Measurements from ENCODE around the gene TYSND1.
A peak's percentile ranks its signal among the peaks of the same experiment; 100 is the strongest.
"Not testable (repeated sequence)": the region's sequence is repeated elsewhere in the genome, so short reads cannot be mapped to it uniquely, and the experiment has no call there.

Gene TYSND1

DNA sequence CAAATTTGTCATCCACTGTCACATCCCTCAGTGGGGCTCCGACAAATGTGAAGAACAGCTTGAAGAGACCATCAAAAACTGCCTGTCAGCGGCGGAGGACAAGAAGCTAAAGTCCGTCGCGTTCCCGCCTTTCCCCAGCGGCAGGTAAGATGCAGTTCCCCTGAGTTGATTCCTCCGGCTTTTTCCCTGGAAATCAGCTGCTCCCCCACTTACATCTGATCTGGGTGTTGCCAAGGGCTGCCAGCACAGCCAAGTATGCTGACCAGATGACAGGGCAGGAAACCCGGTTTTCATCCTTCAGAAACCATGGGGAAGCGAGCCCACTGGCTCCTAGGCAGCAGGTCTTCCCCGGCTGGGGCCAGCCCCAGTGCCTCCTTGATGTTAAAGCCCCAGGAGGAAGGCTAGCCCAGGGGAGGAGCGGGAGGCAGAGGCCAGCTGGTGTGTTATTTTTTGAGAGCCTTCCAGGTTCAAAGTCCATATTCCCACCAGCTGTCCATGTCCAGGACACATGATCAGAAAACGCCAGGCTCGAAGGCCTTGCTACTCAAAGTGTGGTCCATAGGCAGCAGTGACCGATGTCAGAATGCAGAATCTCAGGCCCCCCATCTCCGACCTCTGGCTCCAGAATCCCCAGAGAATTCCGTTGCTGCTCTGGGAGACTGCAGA is 37.3 kb downstream of the TYSND1 start:
- no peak for DNase-seq (ENCODE audit: low read depth)

DNA sequence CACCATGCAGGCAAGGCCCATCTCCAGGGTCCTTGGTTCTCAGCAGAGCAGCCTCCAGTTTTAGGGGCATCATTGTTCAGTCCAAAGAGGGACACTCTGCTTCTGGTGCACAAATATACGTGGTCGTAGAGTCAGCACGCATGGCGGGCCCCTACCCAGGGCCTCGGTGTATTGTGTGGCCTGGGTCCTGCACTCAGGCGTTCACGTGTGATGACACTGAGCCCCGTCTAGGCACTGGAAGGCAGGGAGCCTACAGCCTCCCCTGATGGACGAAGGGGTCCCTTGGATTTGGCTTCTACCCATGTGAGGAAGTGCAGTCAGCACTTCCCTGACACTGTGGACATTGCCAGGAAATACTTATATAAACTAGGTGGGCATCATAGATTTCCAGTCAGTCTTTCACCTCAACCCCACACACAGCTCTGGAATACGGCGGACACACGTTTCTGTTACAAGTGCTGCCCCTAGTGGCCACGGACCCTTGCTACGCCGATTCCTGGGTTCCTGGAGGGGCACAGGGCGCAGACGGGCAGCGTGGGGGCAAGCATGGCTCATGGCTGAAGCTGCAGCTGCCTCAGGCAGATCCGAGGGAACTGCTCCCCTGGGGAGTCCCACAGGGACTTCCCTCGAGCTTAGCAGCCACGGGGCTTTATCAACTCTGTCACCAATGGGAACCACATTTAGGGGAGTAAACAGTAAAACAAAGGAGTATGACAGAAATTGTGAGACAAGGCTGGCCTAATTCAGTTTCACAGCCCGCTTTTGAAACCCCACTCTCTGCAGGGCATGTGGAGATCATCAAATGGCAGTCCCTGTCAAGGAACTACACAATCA is 39.3 kb downstream of the TYSND1 start:
- DNase-seq (ENCODE audit: low read depth): no peak

DNA sequence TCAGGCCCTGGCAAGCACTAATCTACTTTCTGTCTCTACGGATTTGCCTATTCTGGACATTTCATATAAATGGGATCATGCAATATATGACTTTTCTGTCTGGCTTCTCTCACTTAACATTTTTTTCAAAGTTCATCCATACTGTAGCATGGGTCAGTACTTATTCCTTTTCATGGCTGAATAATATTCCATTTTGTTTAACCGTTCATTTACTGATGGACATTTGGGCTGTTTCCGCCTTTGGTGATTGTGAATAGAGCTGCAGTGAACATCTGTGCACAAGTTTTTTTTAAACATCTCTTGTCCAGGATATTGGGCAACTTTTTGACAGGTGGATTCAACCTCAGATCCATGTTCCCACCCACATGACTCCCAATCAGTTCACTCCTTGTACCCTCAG is 44.8 kb downstream of the TYSND1 start:
- no peak for DNase-seq (ENCODE audit: low read depth)

DNA sequence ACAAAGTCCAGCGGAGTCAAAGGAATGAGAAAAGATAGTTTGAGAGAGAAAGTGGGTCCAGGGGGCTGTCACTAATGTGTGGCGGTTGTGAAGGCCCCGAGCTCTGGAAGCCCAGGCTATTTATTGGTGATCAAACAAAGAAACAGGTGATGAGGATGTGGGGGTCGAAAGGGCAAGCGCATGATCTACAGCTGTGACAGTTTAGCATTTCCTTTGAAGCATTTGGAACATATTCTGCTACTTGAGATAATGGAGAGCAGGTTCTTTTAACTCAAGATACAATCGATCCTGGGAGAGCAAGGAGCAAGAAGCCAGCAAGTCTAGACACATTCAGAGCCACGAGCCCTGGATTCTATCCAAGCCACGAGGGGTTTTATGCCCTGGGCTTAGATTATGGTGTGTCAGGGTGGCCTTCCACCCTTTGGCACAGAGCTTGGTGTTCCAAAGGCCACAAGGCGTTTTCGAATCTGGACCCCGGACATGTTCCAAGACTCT is 45.4 kb downstream of the TYSND1 start:
- DNase-seq (ENCODE audit: low read depth): not testable (repeated sequence)

DNA sequence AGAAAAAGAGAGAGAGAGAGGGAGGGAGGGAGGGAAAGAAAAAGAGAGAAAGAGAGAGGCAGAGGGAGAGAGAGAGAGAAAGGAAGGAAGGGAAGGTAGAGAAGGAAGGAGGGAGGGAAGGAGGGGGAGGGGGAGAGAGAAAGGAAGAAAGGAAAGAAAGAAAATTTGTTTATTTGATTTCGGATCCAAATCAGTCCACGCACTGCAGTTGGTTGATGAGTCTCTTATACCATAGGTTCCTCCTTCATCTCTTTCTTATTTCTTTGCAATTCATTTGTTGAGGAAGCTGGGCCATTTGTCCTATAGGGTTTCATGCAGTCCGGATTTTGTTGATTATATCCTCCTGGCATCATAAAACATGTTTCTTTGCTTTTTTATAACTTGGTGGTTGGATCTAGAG is 48.2 kb downstream of the TYSND1 start:
- DNase-seq (ENCODE audit: low read depth): no peak

DNA sequence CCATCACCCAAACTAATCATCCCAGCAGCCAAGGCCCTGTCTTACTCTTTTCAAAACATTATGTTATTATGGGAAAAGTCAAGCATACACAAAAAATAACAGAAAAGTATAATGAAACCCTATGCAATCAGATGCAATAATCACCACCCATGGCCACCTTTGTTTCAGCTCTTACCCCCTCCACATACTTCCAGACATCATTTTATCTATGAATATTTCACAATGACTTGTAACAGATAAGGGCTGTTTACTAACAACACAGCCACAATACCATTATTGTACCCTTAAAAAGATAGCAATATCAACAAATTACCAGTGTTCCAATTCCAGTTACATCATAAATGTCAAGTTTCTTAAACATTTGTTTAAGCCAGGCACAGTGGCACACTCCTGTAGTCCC is 49.0 kb downstream of the TYSND1 start:
- DNase-seq (ENCODE audit: low read depth): no peak

DNA sequence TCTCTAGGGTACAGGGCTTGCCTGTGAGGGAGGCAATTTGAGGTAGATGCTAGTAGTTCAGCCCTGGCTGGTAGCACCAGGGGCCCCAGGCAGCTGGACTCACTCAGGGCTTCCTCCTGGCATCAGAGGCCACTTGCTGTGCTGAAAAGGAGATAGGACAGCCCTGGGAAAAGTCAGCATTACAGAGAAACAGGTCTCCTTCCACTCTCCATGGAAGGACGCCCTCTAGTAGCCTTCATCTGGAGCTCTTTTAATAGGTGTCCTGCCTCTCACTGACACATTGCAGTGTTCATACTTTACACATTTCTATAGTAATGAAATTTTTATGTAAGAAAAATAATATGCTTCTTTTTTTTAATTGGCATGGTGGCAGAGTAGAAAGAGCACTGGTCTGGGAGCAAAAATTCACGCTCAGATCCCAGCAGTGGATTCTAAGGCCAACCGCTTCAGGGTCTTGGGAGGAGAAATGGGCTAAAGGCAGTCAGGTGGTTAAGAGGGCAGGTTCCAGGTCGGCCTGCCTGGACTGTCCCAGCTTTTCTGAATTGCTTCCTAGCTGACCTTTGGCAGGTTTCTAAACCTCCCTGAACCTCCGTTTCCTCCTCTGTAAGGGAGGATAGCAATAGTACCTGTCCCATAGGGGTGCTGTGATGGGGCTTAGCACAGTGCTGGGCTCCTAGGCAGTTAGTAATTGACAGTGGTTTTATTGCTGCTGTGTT is 49.6 kb downstream of the TYSND1 start:
- DNase-seq (ENCODE audit: low read depth): no peak

DNA sequence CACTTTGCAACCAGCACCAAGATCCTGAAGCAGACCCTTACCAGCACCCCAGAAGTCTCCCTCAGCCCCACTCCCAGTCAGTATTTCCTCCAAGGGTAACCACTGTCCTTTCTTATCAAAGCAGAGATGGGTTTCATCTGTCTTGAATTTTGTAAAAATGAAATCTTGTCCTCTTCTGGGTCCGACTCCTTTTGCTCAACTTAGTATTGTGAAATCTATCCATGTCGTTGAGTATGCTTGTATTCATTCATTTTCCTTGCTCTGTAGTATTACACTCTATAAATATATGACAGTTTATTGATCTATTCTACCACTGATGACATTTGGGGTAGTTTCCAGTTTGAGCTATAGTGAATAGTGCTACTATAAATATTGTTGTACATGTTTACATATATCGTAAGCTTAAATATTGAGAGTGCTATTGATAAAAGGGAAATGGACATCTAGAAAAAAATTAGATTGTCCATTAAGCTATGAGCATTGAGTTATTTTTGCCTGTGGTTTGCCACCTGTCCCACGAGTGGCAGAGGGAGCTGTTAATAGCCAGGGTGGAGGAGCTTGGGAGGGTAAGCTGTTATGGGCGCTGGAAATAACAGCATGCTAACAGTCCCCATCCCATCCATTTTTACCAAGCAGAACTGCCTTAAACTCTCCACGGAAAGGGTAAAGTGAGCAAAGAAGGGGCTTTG is 50.3 kb downstream of the TYSND1 start:
- DNase-seq (ENCODE audit: low read depth): no peak

DNA sequence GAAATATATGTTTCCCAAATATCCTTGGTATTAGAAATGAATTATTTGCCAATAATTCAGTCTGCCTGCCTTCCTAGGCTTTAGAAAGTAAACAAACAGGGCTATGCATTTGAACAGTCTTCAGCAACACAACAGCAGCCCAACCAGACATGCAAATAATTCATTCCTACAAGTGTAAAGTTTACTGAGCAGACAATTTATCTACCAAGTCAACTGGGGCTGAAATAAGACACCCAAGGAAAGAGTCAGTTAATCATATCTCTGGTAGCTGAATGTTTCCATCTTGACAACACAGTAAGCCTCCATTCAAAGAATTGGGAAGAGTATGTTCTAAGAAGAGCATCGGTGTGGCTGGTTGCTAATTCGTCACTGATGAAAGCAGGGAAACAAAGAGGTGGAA is 52.2 kb downstream of the TYSND1 start:
- DNase-seq (ENCODE audit: low read depth): no peak

DNA sequence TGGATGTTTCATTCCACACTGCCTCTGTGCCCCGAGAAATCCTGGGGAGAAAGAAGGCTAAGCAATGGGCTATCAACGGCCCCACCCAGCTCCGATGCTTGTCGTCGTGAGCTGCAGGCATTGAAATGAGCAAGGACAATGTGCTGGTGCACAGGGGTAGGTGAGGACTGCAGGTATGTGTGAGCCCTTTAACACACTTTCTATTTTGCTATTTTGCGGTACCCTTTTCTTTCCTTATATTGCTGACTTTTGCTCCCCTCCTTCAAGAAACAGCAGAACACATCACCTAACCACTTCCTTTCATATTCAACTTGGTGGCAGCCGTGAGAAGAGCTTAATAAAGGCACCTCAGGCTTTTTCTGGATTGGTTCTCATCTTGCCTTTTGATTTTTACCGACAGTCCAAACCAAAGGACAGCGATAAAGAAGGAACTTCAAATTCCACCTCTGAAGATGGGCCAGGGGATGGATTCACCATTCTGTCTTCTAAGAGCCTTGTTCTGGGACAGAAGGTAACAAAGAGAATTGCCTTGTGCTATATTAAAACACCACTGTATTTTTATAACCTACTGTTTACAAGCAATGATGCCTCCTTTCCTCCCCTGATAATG is 53.1 kb downstream of the TYSND1 start:
- peak; percentile 7 for DNase-seq (ENCODE audit: low read depth)

DNA sequence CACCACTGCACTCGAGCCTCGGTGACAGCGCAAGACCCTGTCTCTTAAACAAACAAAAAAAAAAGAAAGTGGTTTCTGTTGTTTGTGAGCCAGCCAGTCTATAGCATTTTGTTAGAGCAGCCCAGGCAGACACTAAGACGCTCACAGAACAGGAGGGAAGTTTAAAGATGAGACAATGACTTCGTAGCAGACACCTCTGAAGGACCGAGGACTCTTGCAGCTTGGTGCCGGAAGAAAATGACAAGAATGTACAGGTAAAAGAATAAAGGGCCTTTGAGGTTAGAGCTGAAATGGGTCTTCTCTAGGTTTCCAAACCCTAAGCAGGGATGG is 54.1 kb downstream of the TYSND1 start:
- no peak for DNase-seq (ENCODE audit: low read depth)

DNA sequence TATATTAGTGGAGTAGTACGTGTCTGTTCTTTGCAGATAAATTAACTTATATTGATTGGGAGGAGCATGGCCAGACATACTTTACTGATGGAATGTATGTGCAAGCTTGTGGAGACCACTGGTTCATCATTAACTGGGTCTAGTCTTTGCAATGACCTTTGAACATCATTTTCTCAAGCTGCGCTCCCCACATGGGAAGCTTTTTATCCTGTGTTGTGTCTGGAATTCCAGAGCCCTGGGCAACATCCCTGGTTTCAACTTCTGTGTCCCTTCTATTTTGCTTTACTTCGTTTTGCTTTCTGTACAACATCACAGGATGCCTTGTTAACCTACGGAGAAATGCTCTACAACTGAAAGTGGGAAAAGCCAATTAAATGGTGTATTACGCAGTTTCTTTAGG is 55.5 kb downstream of the TYSND1 start:
- no peak for DNase-seq (ENCODE audit: low read depth)

DNA sequence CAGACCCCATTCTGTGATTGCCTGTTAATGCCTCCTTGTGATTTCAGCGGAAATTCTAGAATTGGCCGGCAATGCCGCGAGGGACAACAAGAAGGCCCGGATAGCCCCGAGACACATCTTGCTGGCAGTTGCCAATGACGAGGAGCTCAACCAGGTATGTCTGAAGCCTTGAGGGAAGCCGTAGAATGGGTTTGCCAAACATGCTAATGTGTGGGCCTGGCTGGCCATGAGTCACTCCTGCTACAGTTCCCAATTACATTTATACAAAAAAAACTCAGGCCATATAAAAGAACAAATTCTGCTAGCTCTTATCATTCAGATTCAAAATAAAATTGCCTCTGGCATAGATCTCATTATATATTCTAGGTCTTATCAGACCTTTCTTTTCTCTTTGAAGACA is 56.5 kb downstream of the TYSND1 start:
- DNase-seq (ENCODE audit: low read depth): no peak

DNA sequence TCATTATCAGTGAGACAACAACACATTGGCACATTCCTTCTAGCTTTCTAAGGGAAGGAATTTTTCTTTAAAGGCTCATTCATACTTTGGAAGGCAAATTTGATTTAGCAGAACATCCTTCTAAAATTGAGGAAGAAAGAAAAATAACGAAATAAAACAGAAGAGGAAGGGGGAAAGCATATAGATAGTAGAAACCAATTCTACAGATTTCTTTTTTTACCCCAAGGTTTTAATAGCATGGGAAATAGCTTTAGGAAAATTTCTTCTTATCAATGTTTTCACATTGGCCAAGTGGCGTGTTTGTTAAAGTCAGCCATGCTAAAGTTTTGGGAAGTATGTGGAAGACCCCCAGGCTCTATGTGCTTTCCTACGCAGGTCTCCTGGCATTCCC is 58.2 kb downstream of the TYSND1 start:
- DNase-seq (ENCODE audit: low read depth): no peak

All from activated T-cell treated with anti-CD3 and anti-CD28 coated beads for 24 hours (primary cell).